DOHH2 (cell line): ENCODE data around the gene GFRA1.

Experiments used
- EZH2phosphoT487 ChIP-seq: fragments of 200-600 bp; sonication (generic); IDR thresholded peaks from 2 replicates; pipeline ENCODE4 v1.6.1; 2017; ENCODE audit warnings: borderline replicate concordance, mild to moderate bottlenecking, antibody characterized with exemption, low read length, moderate library complexity, mixed read lengths
- TF ChIP-seq, protein P1 (sequence below): fragments of 200-600 bp; sonication (generic); IDR thresholded peaks from one replicate; pipeline ENCODE4 v1.5.1; 2014; ENCODE audit warnings: antibody characterized with exemption, mild to moderate bottlenecking, low read depth, low read length; ENCODE audit not compliant: poor library complexity, severe bottlenecking

DNA sequence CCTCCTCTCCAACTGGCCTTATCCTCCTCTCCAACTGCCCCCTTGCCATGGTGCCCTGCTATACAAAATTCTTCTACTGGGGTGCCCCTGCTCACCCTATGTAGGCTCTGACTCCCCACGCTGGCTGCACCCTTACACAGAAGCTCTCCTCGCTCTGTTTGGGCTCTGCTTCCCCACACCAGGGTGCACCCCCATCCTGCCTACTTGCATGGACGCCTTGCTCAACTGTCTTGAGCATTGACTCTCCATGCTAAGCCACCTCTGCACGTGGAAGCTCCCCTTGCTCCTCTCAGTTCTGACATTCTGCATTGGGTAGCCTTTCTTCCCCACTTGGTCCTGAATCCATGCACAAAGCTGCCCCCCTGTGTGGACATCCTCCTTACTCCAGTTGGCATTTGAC lies 231.1 kb downstream of the GFRA1 start:
- TF ChIP-seq, protein P1, sequence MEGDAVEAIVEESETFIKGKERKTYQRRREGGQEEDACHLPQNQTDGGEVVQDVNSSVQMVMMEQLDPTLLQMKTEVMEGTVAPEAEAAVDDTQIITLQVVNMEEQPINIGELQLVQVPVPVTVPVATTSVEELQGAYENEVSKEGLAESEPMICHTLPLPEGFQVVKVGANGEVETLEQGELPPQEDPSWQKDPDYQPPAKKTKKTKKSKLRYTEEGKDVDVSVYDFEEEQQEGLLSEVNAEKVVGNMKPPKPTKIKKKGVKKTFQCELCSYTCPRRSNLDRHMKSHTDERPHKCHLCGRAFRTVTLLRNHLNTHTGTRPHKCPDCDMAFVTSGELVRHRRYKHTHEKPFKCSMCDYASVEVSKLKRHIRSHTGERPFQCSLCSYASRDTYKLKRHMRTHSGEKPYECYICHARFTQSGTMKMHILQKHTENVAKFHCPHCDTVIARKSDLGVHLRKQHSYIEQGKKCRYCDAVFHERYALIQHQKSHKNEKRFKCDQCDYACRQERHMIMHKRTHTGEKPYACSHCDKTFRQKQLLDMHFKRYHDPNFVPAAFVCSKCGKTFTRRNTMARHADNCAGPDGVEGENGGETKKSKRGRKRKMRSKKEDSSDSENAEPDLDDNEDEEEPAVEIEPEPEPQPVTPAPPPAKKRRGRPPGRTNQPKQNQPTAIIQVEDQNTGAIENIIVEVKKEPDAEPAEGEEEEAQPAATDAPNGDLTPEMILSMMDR = no peak
- TF ChIP-seq EZH2phosphoT487 = no peak
